CD4-positive, alpha-beta T cell treated with Interleukin-1 beta for 1 hour (primary cell): ENCODE data around the gene ARX.

Experiments used
- DNase-seq, 2 donors: peaks; one replicate each; pipeline ENCODE4 v3.0.0-alpha.2; 2020 to 2022

The ARX gene

GRCh38 chrX:24996096-24996709 is 19.6 kb downstream of the ARX start:
- DNase-seq, result no peak

GRCh38 chrX:24993879-24994278 is 21.9 kb downstream of the ARX start:
- DNase-seq, result no peak

- DNase-seq, result no peak
Measured at GRCh38 chrX:24990535-24990934, 25.2 kb downstream of the ARX start.

- DNase-seq, result no peak
Measured at GRCh38 chrX:24988314-24988713, 27.5 kb downstream of the ARX start.

DNA sequence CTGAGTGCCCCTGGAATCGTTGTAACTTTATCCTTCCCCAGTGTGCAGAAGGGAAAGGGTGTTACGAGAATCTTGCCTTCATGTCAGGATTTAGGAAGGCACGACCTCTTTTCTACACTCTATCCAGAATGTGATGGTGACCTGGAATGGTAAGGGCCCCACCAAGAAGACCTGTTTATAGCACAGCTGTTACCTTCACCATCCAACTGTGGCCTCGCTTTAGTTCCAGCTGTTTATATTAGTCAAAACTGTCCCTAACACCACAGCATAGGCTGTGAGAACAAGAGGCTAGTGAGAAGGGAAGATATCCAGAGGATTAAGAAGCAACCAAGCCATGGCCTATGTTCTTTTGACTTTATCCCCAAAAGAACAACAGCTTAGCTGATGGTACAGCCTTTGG is 28.0 kb downstream of the ARX start:
- no peak for DNase-seq

DNA sequence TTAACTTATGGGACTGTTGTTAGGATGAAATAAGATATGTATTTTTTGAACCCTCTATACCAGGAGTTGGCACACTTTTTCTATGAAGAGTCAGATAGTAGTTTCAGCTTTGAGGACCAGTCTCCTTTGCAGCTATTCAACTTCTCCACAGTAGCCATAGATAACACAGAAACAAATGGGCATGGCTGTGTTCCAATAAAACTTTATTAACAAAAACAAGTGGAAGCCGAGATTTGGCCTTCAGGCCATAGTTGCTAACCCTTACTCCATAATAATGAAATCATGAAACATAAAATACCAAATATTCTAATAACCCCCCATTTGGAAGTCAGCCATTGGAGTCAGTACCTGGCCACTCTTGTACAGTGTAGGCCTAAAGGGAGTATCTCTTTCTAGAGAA is 30.6 kb downstream of the ARX start:
- DNase-seq, result no peak

GRCh38 chrX:24983931-24984330 is 31.8 kb downstream of the ARX start:
- DNase-seq, result no peak

GRCh38 chrX:24982306-24982965 is 33.3 kb downstream of the ARX start:
- DNase-seq, result no peak

DNA sequence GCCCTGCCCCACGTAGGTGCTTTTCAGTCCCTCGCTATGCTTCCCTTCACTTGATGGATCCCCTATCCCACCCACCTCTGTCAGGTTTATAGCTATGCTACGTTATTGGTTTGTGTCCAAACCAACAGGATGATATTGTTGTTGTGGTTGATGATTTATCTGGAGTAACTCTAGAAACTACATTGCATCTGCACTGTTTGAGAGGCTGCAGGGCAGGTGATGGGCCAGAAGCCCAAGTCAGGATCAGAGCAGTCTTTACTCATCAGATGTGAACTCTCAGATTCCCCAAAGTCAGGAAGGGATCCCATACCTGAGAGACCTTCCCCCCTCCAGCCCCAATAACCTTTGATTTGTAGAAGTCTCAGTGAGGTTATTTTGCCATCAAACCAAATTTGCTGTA is 34.7 kb downstream of the ARX start:
- no peak for DNase-seq

DNA sequence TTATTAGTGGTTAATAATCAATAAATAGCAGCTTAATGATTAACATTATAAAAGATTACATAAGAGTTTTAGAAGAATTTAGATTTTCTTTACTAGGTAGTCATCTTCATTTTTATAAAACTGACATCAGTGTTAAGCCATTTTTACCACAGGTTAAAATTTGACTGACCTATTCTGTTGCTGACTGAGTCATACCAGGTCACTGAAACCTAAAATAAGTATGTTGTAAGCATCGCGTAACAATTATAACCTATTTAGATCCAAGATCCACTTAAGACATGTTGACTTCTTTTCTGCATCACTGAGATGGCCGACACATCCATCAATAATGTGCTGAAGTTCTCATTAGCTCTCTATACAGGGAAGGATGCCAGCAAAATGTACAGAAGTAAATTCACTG is 36.7 kb downstream of the ARX start:
- DNase-seq, result no peak

GRCh38 chrX:24969812-24970211 is 46.0 kb downstream of the ARX start:
- no peak for DNase-seq

DNA sequence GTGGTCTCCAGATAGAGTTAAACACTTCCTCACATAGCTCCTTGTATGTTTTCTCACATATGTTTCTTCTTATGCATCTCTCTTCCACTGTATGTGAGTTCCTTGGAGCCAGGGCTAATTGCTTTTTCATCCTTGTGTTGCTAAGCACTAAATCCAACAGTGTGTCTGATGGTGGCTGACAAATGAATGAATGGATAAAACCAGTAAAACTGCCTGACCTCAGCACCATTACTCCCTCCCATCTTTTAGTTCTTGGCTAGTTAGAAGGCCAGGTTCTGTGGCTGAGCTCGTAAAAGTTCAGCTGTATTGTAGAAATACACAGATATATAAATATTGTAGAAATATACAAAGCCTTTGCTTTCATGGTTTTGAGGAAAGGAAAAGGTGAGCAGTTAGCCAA is 50.4 kb downstream of the ARX start:
- no peak for DNase-seq

- DNase-seq, result no peak
Measured at GRCh38 chrX:24963823-24964222, 51.9 kb downstream of the ARX start.

DNA sequence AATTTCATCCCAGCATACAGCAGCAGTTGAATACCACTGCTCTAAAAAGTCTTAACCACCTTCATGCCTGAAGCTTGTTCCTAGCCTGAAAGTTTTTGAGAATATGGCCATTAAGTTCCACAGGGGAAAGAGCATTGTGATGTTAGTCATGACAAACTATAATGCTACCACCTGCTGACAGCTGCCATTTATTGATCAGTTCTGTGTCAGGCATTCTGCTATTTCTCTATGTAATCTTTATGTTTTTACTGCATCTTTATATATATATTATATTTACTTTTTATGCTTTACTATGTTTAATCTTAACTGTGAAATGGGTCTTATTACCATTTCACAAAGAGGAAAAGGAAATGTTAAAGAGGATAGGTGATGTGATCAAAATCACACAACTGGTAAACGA is 54.0 kb downstream of the ARX start:
- no peak for DNase-seq

DNA sequence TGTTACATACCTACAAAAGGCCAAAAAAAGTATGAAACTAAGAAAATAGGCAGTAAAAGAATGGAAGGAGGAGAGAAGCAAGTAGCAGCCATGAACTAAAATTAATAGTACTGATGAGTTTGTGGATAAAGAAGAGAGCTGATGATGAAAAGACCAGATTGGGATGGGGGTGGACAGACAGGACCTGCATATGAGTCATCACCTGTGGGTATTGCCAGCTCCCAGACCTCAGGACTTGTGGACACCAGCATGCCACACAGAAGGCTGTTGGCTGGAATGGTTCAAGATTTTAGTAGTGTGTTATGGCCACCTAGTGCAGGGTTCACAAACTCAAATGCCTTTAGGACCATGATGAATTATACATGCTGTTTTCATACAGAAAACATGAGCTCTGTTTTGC is 58.9 kb downstream of the ARX start:
- no peak for DNase-seq

DNA sequence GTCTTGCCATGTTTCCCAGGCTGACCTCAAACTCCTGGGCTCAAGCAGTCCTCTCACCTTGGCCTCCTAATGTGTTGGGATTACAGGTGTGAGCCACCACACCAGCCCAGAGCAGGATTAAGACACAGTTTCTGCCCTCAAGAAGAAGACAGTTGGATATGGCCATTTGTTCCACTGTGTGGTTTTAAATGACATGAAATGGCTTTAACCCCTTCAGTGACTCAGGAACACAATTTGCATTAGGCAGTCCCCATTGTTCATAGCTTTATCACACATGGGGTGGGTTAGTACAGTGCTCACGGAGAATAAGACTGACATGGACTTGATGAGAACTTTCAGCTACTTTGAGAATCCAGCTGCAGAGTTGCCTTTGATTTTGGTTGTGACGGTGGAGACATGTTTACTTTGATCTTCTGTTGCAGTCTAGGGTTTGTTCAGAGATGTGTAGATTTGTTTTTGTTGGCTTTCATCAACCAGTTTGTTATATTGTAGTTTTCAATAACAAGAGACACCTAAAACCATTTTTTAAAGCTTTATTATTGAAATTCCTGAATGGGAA is 60.3 kb downstream of the ARX start:
- DNase-seq, result no peak

GRCh38 chrX:24954732-24955131 is 61.0 kb downstream of the ARX start:
- no peak for DNase-seq
